HCT116 (cell line): ENCODE data around the gene RASSF3. TPM values are rescaled to one million over a fixed set of nuclear protein-coding genes. Genes with fewer than 3 reads are reported as not detected.

ENCODE experiments used
- ATAC-seq: fragments of 200-7000 bp; cut with Tn5 transposase; 2 replicates; pipeline ENCODE4 v1.9.1; 2020; ENCODE audit warnings: mild to moderate bottlenecking, moderate library complexity
- BruUV-seq: library from RNA; stranded (reverse); fragments of 400-500 nt; replicated peaks from 2 replicates; lab custom pipeline; 2021; lab: Mats Ljungman, UMichigan
- CTCF ChIA-PET: fragments of 300-600 bp; sonication (Branson Sonifier 250); formaldehyde crosslinking; loops from one replicate; lab custom pipeline; 2021; ENCODE audit warnings: antibody characterized with exemption; lab: Charles Lee
- POLR2A ChIA-PET: fragments of 300-600, 350-600 bp; sonication (Branson Sonifier 250); formaldehyde crosslinking; loops from one replicate; lab custom pipeline; 2021; ENCODE audit warnings: antibody characterized with exemption; lab: Charles Lee
- RAD21 ChIA-PET, 2 experiments: fragments of 300-600 bp; sonication (Branson Sonifier 250); formaldehyde crosslinking; loops; one replicate each; lab custom pipeline; 2023; ENCODE audit warnings: low total read pairs in 2 of 2; ENCODE audit not compliant: uncharacterized antibody in 2 of 2, unreplicated experiment in 2 of 2, low non-redundant PET in 1 of 2; lab: Charles Lee
- DNase-seq: peaks from one replicate; pipeline ENCODE4 v3.0.0-alpha.2; 2010; ENCODE audit warnings: low read depth, low spot score
- H2AFZ ChIP-seq: fragments of 200-600 bp; shearing (Covaris generic), sonication (generic); 2 replicates; pipeline ENCODE4 v1.6.1; 2017; ENCODE audit warnings: low read depth, mixed run types, mixed read lengths, antibody characterized with exemption, low read length; ENCODE audit not compliant: poor library complexity, severe bottlenecking
- H3K27ac ChIP-seq: 2 replicates; pipeline ENCODE4 v1.5.1; 2012; ENCODE audit warnings: low read depth, low read length
- H3K27me3 ChIP-seq: fragments of 200-600 bp; sonication (generic); 2 replicates; pipeline ENCODE4 v1.6.1; 2016; ENCODE audit warnings: mixed run types, low read length, mixed read lengths; ENCODE audit not compliant: insufficient read depth
- H3K36me3 ChIP-seq, 2 experiments: fragments of 200-500 bp in 1 of 2; fragments of 200-600 bp in 1 of 2; sonication (Bioruptor generic) in 1 of 2; sonication (generic) in 1 of 2; 2 replicates each; pipeline versions ENCODE4 v1.5.1 to v1.6.1; 2014 to 2016; ENCODE audit warnings: low read length in 2 of 2, inconsistent platforms in 1 of 2, mixed read lengths in 1 of 2, mixed run types in 1 of 2; ENCODE audit not compliant: insufficient read depth in 2 of 2, control insufficient read depth in 1 of 2
- H3K4me1 ChIP-seq, 2 experiments: fragments of 200-600 bp in 1 of 2; sonication (generic) in 1 of 2; 2 replicates each; pipeline versions ENCODE4 v1.5.1 to v1.6.1; 2012 to 2017; ENCODE audit warnings: low read length in 2 of 2, inconsistent platforms in 1 of 2, mild to moderate bottlenecking in 1 of 2, mixed read lengths in 1 of 2, mixed run types in 1 of 2, moderate library complexity in 1 of 2; ENCODE audit not compliant: insufficient read depth in 2 of 2, control insufficient read depth in 1 of 2
- H3K4me2 ChIP-seq: fragments of 200-600 bp; sonication (generic); 2 replicates; pipeline ENCODE4 v1.6.1; 2017; ENCODE audit warnings: mixed run types, low read length, mixed read lengths
- H3K4me3 ChIP-seq, 2 experiments: fragments of 200-600 bp in 1 of 2; sonication (generic) in 1 of 2; replicated peaks in 1 of 2; 2 replicates each; pipeline ENCODE4 v1.5.1; 2011 to 2016; ENCODE audit warnings: low read length in 2 of 2, control low read depth in 1 of 2, low read depth in 1 of 2, mild to moderate bottlenecking in 1 of 2, mixed read lengths in 1 of 2, mixed run types in 1 of 2
- H3K79me2 ChIP-seq: fragments of 200-600 bp; sonication (generic); 2 replicates; pipeline ENCODE4 v1.6.1; 2017; ENCODE audit warnings: mild to moderate bottlenecking, mixed run types, low read length, moderate library complexity, mixed read lengths; ENCODE audit not compliant: insufficient read depth
- H3K9ac ChIP-seq: fragments of 200-600 bp; sonication (generic); 2 replicates; pipeline ENCODE4 v1.6.1; 2016; ENCODE audit warnings: low read length, mixed read lengths
- H3K9me2 ChIP-seq: fragments of 200-600 bp; sonication (generic), shearing (Covaris generic); 2 replicates; pipeline ENCODE4 v1.6.1; 2017; ENCODE audit warnings: mixed run types, mild to moderate bottlenecking, moderate library complexity; ENCODE audit not compliant: insufficient read depth
- H3K9me3 ChIP-seq, 2 experiments: fragments of 200-500 bp in 1 of 2; fragments of 200-600 bp in 1 of 2; sonication (Bioruptor generic) in 1 of 2; sonication (generic) in 1 of 2; 2 replicates each; pipeline ENCODE4 v1.6.1; 2014 to 2017; ENCODE audit warnings: low read length in 2 of 2, mixed read lengths in 2 of 2, inconsistent platforms in 1 of 2, low read depth in 1 of 2, mild to moderate bottlenecking in 1 of 2, mixed run types in 1 of 2, moderate library complexity in 1 of 2; ENCODE audit not compliant: control insufficient read depth in 1 of 2, insufficient read depth in 1 of 2
- H4K20me1 ChIP-seq: fragments of 200-600 bp; sonication (generic), shearing (Covaris generic); 2 replicates; pipeline ENCODE4 v1.6.1; 2017; ENCODE audit warnings: mixed run types, mild to moderate bottlenecking, moderate library complexity; ENCODE audit not compliant: insufficient read depth
- ATF3 ChIP-seq: IDR thresholded peaks from 2 replicates; pipeline ENCODE4 v1.6.1; 2012
- CBX3 ChIP-seq: IDR thresholded peaks from 2 replicates; pipeline ENCODE4 v1.6.1; 2012; ENCODE audit warnings: low read depth
- CEBPB ChIP-seq: IDR thresholded peaks from 2 replicates; pipeline ENCODE4 v1.6.1; 2012; ENCODE audit warnings: low read depth
- CTCF ChIP-seq, 3 experiments: fragments of 200-600 bp in 1 of 3; sonication (generic) in 1 of 3; IDR thresholded peaks in 2 of 3; conservative IDR thresholded peaks in 1 of 3; 2 replicates each; pipeline ENCODE4 v1.5.1; 2012 to 2017; ENCODE audit warnings: low read depth in 2 of 3, low read length in 2 of 3, antibody characterized with exemption in 1 of 3, borderline replicate concordance in 1 of 3, control low read depth in 1 of 3, mild to moderate bottlenecking in 1 of 3, mixed read lengths in 1 of 3, mixed run types in 1 of 3, moderate library complexity in 1 of 3; ENCODE audit not compliant: insufficient read depth in 1 of 3
- EGR1 ChIP-seq: IDR thresholded peaks from 2 replicates; pipeline ENCODE4 v1.6.1; 2012; ENCODE audit warnings: low read depth
- ELF1 ChIP-seq: IDR thresholded peaks from 2 replicates; pipeline ENCODE4 v1.6.1; 2012; ENCODE audit warnings: low read depth, borderline replicate concordance
- EZH2phosphoT487 ChIP-seq: fragments of 200-600 bp; IDR thresholded peaks from 2 replicates; pipeline ENCODE4 v1.6.1; 2018; ENCODE audit warnings: antibody characterized with exemption, borderline replicate concordance
- FOSL1 ChIP-seq: IDR thresholded peaks from 2 replicates; pipeline ENCODE4 v1.6.1; 2012; ENCODE audit warnings: low read depth
- JUND ChIP-seq: IDR thresholded peaks from 2 replicates; pipeline ENCODE4 v1.6.1; 2012
- POLR2A ChIP-seq: IDR thresholded peaks from 2 replicates; pipeline ENCODE4 v1.7.0; 2011; ENCODE audit warnings: borderline replicate concordance; ENCODE audit not compliant: insufficient read depth, insufficient read length; ENCODE audit errors: extremely low read depth
- SP1 ChIP-seq: IDR thresholded peaks from 2 replicates; pipeline ENCODE4 v1.6.1; 2012; ENCODE audit warnings: low read depth
- SRF ChIP-seq: IDR thresholded peaks from 2 replicates; pipeline ENCODE4 v1.6.1; 2012; ENCODE audit warnings: low read depth
- TCF7L2 ChIP-seq: IDR thresholded peaks from 2 replicates; pipeline ENCODE4 v1.7.0; 2011; ENCODE audit warnings: borderline replicate concordance, inconsistent platforms; ENCODE audit not compliant: insufficient read depth, insufficient read length; ENCODE audit errors: extremely low read depth
- YY1 ChIP-seq: IDR thresholded peaks from 2 replicates; pipeline ENCODE4 v1.6.1; 2011; ENCODE audit warnings: low read length, low read depth, moderate library complexity, mild to moderate bottlenecking; ENCODE audit not compliant: insufficient replicate concordance; ENCODE audit errors: extremely low read depth
- ZFX ChIP-seq: fragments of 450-650 bp; IDR thresholded peaks from 2 replicates; pipeline ENCODE4 v1.6.1; 2017
- ZNF274 ChIP-seq: fragments of 200-500 bp; sonication (Bioruptor generic); IDR thresholded peaks from 2 replicates; pipeline ENCODE4 v1.6.1; 2014; ENCODE audit warnings: mild to moderate bottlenecking, low read depth, low read length, inconsistent platforms
- intact Hi-C: fragments of 100-400 bp; cut with micrococcal nuclease; formaldehyde crosslinking; loops from 2 replicates; pipeline ENCODE4 v1.10.0; 2022
- total RNA-seq: library from RNA; stranded (reverse); gene quantifications from one replicate; pipeline ENCODE4 v1.2.1, GENCODE V29; 2021; ENCODE audit not compliant: unreplicated experiment
- TF ChIP-seq, protein P1 (sequence below): IDR thresholded peaks from 2 replicates; pipeline ENCODE4 v1.6.1; 2011; ENCODE audit warnings: mild to moderate bottlenecking, low read length, moderate library complexity; ENCODE audit not compliant: insufficient replicate concordance; ENCODE audit errors: extremely low read depth

The RASSF3 gene
- total RNA-seq, 1 experiment from 2014 or later, result 67.1 TPM

GRCh38 chr12:64739778-64740177 is 129.5 kb downstream of the RASSF3 start:
- no peak for ATAC-seq
- H3K9ac ChIP-seq, result no peak overlapping the region
- H3K9me2 ChIP-seq, result no peaks in the 10 kb centered on the region
- DNase-seq, result no peak
- intact Hi-C loops, result no loop called here
- ChIA-PET CTCF (interaction anchor here (0.7 kb wide), 1 partner anchor 1801 kb away, joined by 4 read pairs; no protein-coding TSS in a partner anchor), RAD21 (no interaction called here), POLR2A (no interaction called here)
- H3K27me3 ChIP-seq, result no peaks in the 10 kb centered on the region
- H4K20me1 ChIP-seq, result no peaks in the 10 kb centered on the region
- H2AFZ ChIP-seq, result no peak overlapping the region
- no peak for TF ChIP-seq ELF1
- no peak for TF ChIP-seq ZNF274
- no peak for TF ChIP-seq ZFX
- no peak for TF ChIP-seq CTCF (IDR thresholded peaks at IDR 0.05 in 2 of 3, conservative IDR thresholded peaks at IDR 0.05 in 1 of 3; ENCODE audit: borderline replicate concordance in 1 of 3, insufficient read depth in 1 of 3, low read depth in 2 of 3, low read length in 2 of 3)
- TF ChIP-seq CBX3, result no peak
- TF ChIP-seq SRF, result no peak
- TF ChIP-seq POLR2A, result no peak
- TF ChIP-seq YY1, result no peak
- TF ChIP-seq JUND, result no peak
- no peak for TF ChIP-seq ATF3
- TF ChIP-seq TCF7L2, result no peak
- TF ChIP-seq CEBPB, result no peak
- TF ChIP-seq EZH2phosphoT487, result no peak
- TF ChIP-seq SP1, result no peak
- TF ChIP-seq, protein P1, sequence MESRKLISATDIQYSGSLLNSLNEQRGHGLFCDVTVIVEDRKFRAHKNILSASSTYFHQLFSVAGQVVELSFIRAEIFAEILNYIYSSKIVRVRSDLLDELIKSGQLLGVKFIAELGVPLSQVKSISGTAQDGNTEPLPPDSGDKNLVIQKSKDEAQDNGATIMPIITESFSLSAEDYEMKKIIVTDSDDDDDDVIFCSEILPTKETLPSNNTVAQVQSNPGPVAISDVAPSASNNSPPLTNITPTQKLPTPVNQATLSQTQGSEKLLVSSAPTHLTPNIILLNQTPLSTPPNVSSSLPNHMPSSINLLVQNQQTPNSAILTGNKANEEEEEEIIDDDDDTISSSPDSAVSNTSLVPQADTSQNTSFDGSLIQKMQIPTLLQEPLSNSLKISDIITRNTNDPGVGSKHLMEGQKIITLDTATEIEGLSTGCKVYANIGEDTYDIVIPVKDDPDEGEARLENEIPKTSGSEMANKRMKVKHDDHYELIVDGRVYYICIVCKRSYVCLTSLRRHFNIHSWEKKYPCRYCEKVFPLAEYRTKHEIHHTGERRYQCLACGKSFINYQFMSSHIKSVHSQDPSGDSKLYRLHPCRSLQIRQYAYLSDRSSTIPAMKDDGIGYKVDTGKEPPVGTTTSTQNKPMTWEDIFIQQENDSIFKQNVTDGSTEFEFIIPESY, result no peak
- TF ChIP-seq FOSL1, result no peak
- TF ChIP-seq EGR1, result no peak
- TF ChIP-seq, all 23 proteins: peak for 0
- no peaks in the 10 kb centered on the region for H3K9me3 ChIP-seq
- no peak overlapping the region for H3K4me3 ChIP-seq
- H3K36me3 ChIP-seq, result peaks cover 6 to 10% of the 10 kb centered on the region in 2 experiments; a peak in 2 of 4 replicates
- H3K79me2 ChIP-seq, result no peaks in the 10 kb centered on the region
- H3K27ac ChIP-seq, result no peak overlapping the region
- no peak overlapping the region for H3K4me2 ChIP-seq
- 0 out of 4 replicates have a peak, but pooled peaks cover 0 to under 1% of the 10 kb centered on the region in 2 experiments for H3K4me1 ChIP-seq
- BruUV-seq, result no TSS peak
